Measurements from ENCODE around the gene ENOX2.

GRCh38 chrX:130658310-130658709 lies 244.7 kb downstream of the ENOX2 start:
- TF ChIP-seq, protein P1, sequence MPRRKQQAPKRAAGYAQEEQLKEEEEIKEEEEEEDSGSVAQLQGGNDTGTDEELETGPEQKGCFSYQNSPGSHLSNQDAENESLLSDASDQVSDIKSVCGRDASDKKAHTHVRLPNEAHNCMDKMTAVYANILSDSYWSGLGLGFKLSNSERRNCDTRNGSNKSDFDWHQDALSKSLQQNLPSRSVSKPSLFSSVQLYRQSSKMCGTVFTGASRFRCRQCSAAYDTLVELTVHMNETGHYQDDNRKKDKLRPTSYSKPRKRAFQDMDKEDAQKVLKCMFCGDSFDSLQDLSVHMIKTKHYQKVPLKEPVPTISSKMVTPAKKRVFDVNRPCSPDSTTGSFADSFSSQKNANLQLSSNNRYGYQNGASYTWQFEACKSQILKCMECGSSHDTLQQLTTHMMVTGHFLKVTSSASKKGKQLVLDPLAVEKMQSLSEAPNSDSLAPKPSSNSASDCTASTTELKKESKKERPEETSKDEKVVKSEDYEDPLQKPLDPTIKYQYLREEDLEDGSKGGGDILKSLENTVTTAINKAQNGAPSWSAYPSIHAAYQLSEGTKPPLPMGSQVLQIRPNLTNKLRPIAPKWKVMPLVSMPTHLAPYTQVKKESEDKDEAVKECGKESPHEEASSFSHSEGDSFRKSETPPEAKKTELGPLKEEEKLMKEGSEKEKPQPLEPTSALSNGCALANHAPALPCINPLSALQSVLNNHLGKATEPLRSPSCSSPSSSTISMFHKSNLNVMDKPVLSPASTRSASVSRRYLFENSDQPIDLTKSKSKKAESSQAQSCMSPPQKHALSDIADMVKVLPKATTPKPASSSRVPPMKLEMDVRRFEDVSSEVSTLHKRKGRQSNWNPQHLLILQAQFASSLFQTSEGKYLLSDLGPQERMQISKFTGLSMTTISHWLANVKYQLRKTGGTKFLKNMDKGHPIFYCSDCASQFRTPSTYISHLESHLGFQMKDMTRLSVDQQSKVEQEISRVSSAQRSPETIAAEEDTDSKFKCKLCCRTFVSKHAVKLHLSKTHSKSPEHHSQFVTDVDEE (CRISPR knock-in tag; IDR thresholded peaks at IDR 0.05): no peak
- TF ChIP-seq ZFP3 (CRISPR knock-in tag; IDR thresholded peaks at IDR 0.05) (no peak), OSR1 (CRISPR knock-in tag; IDR thresholded peaks at IDR 0.05) (no peak), ZNF565 (CRISPR knock-in tag; conservative IDR thresholded peaks at IDR 0.05; ENCODE audit: low read depth) (no peak), TCF4 (CRISPR knock-in tag; IDR thresholded peaks at IDR 0.05; ENCODE audit: borderline replicate concordance) (no peak), PPARA (CRISPR knock-in tag; IDR thresholded peaks at IDR 0.05; ENCODE audit: borderline replicate concordance) (no peak), ZNF70 (CRISPR knock-in tag; IDR thresholded peaks at IDR 0.05) (no peak), TOX (CRISPR knock-in tag; IDR thresholded peaks at IDR 0.05; ENCODE audit: borderline replicate concordance) (no peak), PATZ1 (CRISPR knock-in tag; IDR thresholded peaks at IDR 0.05; ENCODE audit: borderline replicate concordance) (no peak), ARNTL (CRISPR knock-in tag; IDR thresholded peaks at IDR 0.05; ENCODE audit: borderline replicate concordance, low read depth) (no peak), SNAI2 (CRISPR knock-in tag; IDR thresholded peaks at IDR 0.05) (no peak), ISL1 (CRISPR knock-in tag; IDR thresholded peaks at IDR 0.05) (no peak), POU6F1 (CRISPR knock-in tag; IDR thresholded peaks at IDR 0.05; ENCODE audit: borderline replicate concordance, low read depth) (no peak)

All from SK-N-SH treated with all-trans-retinoic acid at 6 μM for 48 hours (cell line).